ENCODE measurements around the gene CXorf65.

GRCh38 chrX:71081330-71082123 is 25.0 kb downstream of the CXorf65 start:
- TF ChIP-seq EP300 (IDR thresholded peaks at IDR 0.05; ENCODE audit: low read depth) (no peak), POLR2AphosphoS5 (IDR thresholded peaks at IDR 0.05) (no peak), POLR2A (IDR thresholded peaks at IDR 0.05) (no peak)
- TF ChIP-seq, protein P1, sequence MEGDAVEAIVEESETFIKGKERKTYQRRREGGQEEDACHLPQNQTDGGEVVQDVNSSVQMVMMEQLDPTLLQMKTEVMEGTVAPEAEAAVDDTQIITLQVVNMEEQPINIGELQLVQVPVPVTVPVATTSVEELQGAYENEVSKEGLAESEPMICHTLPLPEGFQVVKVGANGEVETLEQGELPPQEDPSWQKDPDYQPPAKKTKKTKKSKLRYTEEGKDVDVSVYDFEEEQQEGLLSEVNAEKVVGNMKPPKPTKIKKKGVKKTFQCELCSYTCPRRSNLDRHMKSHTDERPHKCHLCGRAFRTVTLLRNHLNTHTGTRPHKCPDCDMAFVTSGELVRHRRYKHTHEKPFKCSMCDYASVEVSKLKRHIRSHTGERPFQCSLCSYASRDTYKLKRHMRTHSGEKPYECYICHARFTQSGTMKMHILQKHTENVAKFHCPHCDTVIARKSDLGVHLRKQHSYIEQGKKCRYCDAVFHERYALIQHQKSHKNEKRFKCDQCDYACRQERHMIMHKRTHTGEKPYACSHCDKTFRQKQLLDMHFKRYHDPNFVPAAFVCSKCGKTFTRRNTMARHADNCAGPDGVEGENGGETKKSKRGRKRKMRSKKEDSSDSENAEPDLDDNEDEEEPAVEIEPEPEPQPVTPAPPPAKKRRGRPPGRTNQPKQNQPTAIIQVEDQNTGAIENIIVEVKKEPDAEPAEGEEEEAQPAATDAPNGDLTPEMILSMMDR (IDR thresholded peaks at IDR 0.05), result no peak
